ENCODE results near the gene PDLIM7. TPM values are rescaled to one million over a fixed set of nuclear protein-coding genes. Genes with fewer than 3 reads are reported as not detected.

Gene PDLIM7
- total and polyA plus RNA-seq, 2 of the 4 experiments (the other 2 are of a cell fraction) = 70.4 to 534 TPM

GRCh38 chr5:177526191-177526590 is 28.8 kb upstream of the PDLIM7 start:
- BruUV-seq (replicated peaks) = no TSS peak
- Histone ChIP-seq H2BK20ac (ENCODE audit: low read depth, low read length) (no peak overlapping the region), H3K27me3 (ENCODE audit: control insufficient read depth, insufficient read depth, low read length) (no peaks in the 10 kb centered on the region), H3K9me3 (ENCODE audit: control insufficient read depth, insufficient read depth, low read length) (no peaks in the 10 kb centered on the region), H3K9me1 (ENCODE audit: insufficient read depth, low read length) (peaks cover 3% of the 10 kb centered on the region; the same call in 1 of the 2 replicates), H4K91ac (ENCODE audit: insufficient read depth, low read depth, low read length) (no peak overlapping the region), H2BK5ac (ENCODE audit: low read depth, low read length, poor library complexity, severe bottlenecking) (no peak overlapping the region), H3K79me1 (ENCODE audit: low read depth in 1 of 2, low read length in 2 of 2) (peaks cover 33 to 66% of the 10 kb centered on the region in 2 experiments), H2AK5ac (ENCODE audit: low read depth, low read length) (no peak overlapping the region), H2BK120ac (ENCODE audit: low read depth, low read length) (no peak overlapping the region), H4K8ac (ENCODE audit: low read depth in 2 of 2, low read length in 2 of 2) (no peak overlapping the region), H3K36me3 (ENCODE audit: control insufficient read depth, insufficient read depth, low read length) (peaks cover 89% of the 10 kb centered on the region), H3K23ac (ENCODE audit: low read depth, low read length) (no peak overlapping the region), H3K9ac (ENCODE audit: low read depth, low read length) (no peak overlapping the region), H3K4ac (ENCODE audit: low read depth, low read length) (no peak overlapping the region), H3K4me3 (ENCODE audit: insufficient read depth, low read depth, low read length) (no peak overlapping the region), H3K27ac (ENCODE audit: insufficient read depth, low read length) (no peak overlapping the region), H3K14ac (replicated peaks; ENCODE audit: low read depth, low read length) (no peak overlapping the region), H2AK9ac (replicated peaks; ENCODE audit: low read depth, low read length, poor library complexity) (no peak overlapping the region), H3K56ac (ENCODE audit: extremely low read depth, insufficient read depth, low read length) (no peak overlapping the region), H4K20me1 (ENCODE audit: insufficient read depth, low read length) (peaks cover 13% of the 10 kb centered on the region), H3K4me2 (ENCODE audit: low read depth, low read length) (no peak overlapping the region), H2AFZ (replicated peaks; ENCODE audit: low read length, poor library complexity) (no peak overlapping the region), H2BK15ac (ENCODE audit: low read depth, low read length) (no peak overlapping the region), H3K4me1 (ENCODE audit: control insufficient read depth, insufficient read depth, low read length) (no peaks in the 10 kb centered on the region), H4K5ac (ENCODE audit: low read depth, low read length) (no peak overlapping the region), H3K18ac (ENCODE audit: low read depth, low read length) (no peak overlapping the region)
- TF ChIP-seq RCOR1 (IDR thresholded peaks at IDR 0.05; ENCODE audit: insufficient replicate concordance, low read length) (no peak), RAD21 (IDR thresholded peaks at IDR 0.05; ENCODE audit: low read length) (no peak), CEBPB (IDR thresholded peaks at IDR 0.05; ENCODE audit: low read depth, low read length) (no peak), MAFK (IDR thresholded peaks at IDR 0.05; ENCODE audit: low read depth, low read length) (no peak), SMC3 (IDR thresholded peaks at IDR 0.05; ENCODE audit: low read depth, low read length) (no peak), NFE2L2 (IDR thresholded peaks at IDR 0.05; ENCODE audit: low read depth, low read length) (no peak), MXI1 (IDR thresholded peaks at IDR 0.05; ENCODE audit: borderline replicate concordance, low read depth, low read length) (no peak), BHLHE40 (IDR thresholded peaks at IDR 0.05; ENCODE audit: low read depth, low read length) (no peak), POLR2A (IDR thresholded peaks at IDR 0.05; ENCODE audit: low read depth, low read length) (no peak), CHD1 (IDR thresholded peaks at IDR 0.05; ENCODE audit: low read depth, low read length) (no peak), FOS (IDR thresholded peaks at IDR 0.05; ENCODE audit: low read depth, low read length) (no peak), MAZ (IDR thresholded peaks at IDR 0.05; ENCODE audit: borderline replicate concordance, low read depth, low read length) (no peak), ELK1 (IDR thresholded peaks at IDR 0.05; ENCODE audit: borderline replicate concordance, low read depth, low read length) (no peak), CTCF (conservative IDR thresholded peaks at IDR 0.05; ENCODE audit: low read depth, low read length) (no peak), USF2 (IDR thresholded peaks at IDR 0.05; ENCODE audit: low read depth, low read length) (no peak), RFX5 (IDR thresholded peaks at IDR 0.05; ENCODE audit: low read depth, low read length) (no peak)
- WGBS, 2 experiments (ENCODE audit: extremely low coverage in 2 of 2, insufficient read length in 1 of 2) = no CpG with 5 or more reads among the region's 4 CpGs
- POLR2A ChIA-PET (ENCODE audit: unreplicated experiment) = no interaction called here
- intact Hi-C loops (cut with micrococcal nuclease) = no loop called here
- CTCF ChIA-PET = no interaction called here
- ATAC-seq (ENCODE audit: low read depth) (no peak), DNase-seq (no peak)
- in situ Hi-C loops (cut with MboI; ENCODE audit: low sequenced_read_pairs) = no loop called here
- dilution Hi-C loops (cut with HindIII; ENCODE audit: low sequenced_read_pairs, unreplicated experiment) = no loop called here

Measured in IMR-90 (cell line).